HEK293 (cell line): ENCODE results near the gene HIRIP3.

Source experiments
- KLF16 ChIP-seq: fragments of 450-650 bp; formaldehyde crosslinking; IDR thresholded peaks from 2 replicates; pipeline ENCODE4 v1.5.1; 2017; ENCODE audit warnings: missing biosample characterization, missing genetic modification characterization
- ZNF202 ChIP-seq: fragments of 450-650 bp; formaldehyde crosslinking; IDR thresholded peaks from 2 replicates; pipeline ENCODE4 v1.5.1; 2016; ENCODE audit warnings: missing biosample characterization, missing genetic modification characterization, borderline replicate concordance

- TF ChIP-seq ZNF202: no peak
- TF ChIP-seq KLF16 (tag by site-specific recombination): no peak
Observed at GRCh38 chr16:30023586-30023985, 28.2 kb upstream of the HIRIP3 start.
